Inferior parietal cortex (tissue), 1 donor: ENCODE measurements around the gene CHODL.

Experiments
- DNase-seq: peaks from one replicate; pipeline ENCODE4 v3.0.0-alpha.2; 2016; ENCODE audit errors: extremely low spot score

Gene CHODL

GRCh38 chr21:18244671-18245463 is at the start of gene CHODL:
Gene CHODL (plus strand): TSS chr21:18244833. CDS start chr21:18245224, 391 bp downstream.
- DNase-seq, result no peak

- no peak for DNase-seq
Observed at GRCh38 chr21:18204931-18205330, 39.7 kb upstream of the CHODL start.

GRCh38 chr21:18218331-18218730 is 26.3 kb upstream of the CHODL start:
- no peak for DNase-seq

- no peak for DNase-seq
Observed at GRCh38 chr21:18220498-18220897, 24.1 kb upstream of the CHODL start.

- DNase-seq, result no peak
Observed at GRCh38 chr21:18222346-18222745, 22.3 kb upstream of the CHODL start.

- DNase-seq, result no peak
Observed at GRCh38 chr21:18228060-18228739, 16.4 kb upstream of the CHODL start.

- no peak for DNase-seq
Observed at GRCh38 chr21:18235545-18235944, 9.1 kb upstream of the CHODL start.

- no peak for DNase-seq
Observed at GRCh38 chr21:18245464-18245967, 883 bp downstream of the CHODL start.

GRCh38 chr21:18248171-18248570 is 3.5 kb downstream of the CHODL start:
- no peak for DNase-seq

GRCh38 chr21:18249672-18250071 is 5.0 kb downstream of the CHODL start:
- DNase-seq, result no peak

GRCh38 chr21:18251065-18251464 is 6.4 kb downstream of the CHODL start:
- DNase-seq, result no peak

- no peak for DNase-seq
Observed at GRCh38 chr21:18252256-18252655, 7.6 kb downstream of the CHODL start.

GRCh38 chr21:18252680-18253079 is 8.0 kb downstream of the CHODL start:
- DNase-seq, result no peak

- no peak for DNase-seq
Observed at GRCh38 chr21:18253221-18253620, 8.6 kb downstream of the CHODL start.

- no peak for DNase-seq
Observed at GRCh38 chr21:18253799-18254198, 9.2 kb downstream of the CHODL start.

GRCh38 chr21:18265944-18266343 is 21.3 kb downstream of the CHODL start:
- DNase-seq, result no peak

- no peak for DNase-seq
Observed at GRCh38 chr21:18267496-18267895, 22.9 kb downstream of the CHODL start.

GRCh38 chr21:18268906-18269305 is 24.3 kb downstream of the CHODL start:
- DNase-seq, result no peak

- DNase-seq, result no peak
Observed at GRCh38 chr21:18269856-18270255, 25.2 kb downstream of the CHODL start.

- DNase-seq, result no peak
Observed at GRCh38 chr21:18273400-18273799, 28.8 kb downstream of the CHODL start.

- no peak for DNase-seq
Observed at GRCh38 chr21:18274370-18274769, 29.7 kb downstream of the CHODL start.

GRCh38 chr21:18275781-18276180 is 31.1 kb downstream of the CHODL start:
- DNase-seq, result no peak

GRCh38 chr21:18285379-18285778 is 40.7 kb downstream of the CHODL start:
- DNase-seq, result no peak
